Kidney epithelial cell (primary cell): Measurements from ENCODE around the gene SH3BP5L. TPM values are rescaled to one million over a fixed set of nuclear protein-coding genes. Genes with fewer than 3 reads are reported as not detected.

Source experiments
- DNase-seq: peaks from one replicate; pipeline ENCODE4 v3.0.0-alpha.2; 2010; ENCODE audit warnings: low read depth
- H3K27me3 ChIP-seq: 2 replicates; pipeline ENCODE4 v1.6.0; 2011; ENCODE audit warnings: low read length; ENCODE audit not compliant: control insufficient read depth, insufficient read depth
- H3K36me3 ChIP-seq: 2 replicates; pipeline ENCODE4 v1.5.1; 2011; ENCODE audit warnings: low read length; ENCODE audit not compliant: control insufficient read depth, insufficient read depth
- H3K4me3 ChIP-seq: 2 replicates; pipeline ENCODE4 v1.5.1; 2011; ENCODE audit warnings: low read depth, mild to moderate bottlenecking, control low read depth, low read length
- total RNA-seq: library from RNA; depleted of rRNA; stranded (reverse); fragments of >200 nt; gene quantifications from 2 replicates; pipeline ENCODE4 v1.2.3, GENCODE V29; 2015
- TF ChIP-seq, protein P1 (sequence below): IDR thresholded peaks from 2 replicates; pipeline ENCODE4 v1.5.1; 2011; ENCODE audit warnings: mild to moderate bottlenecking, moderate library complexity, low read length, control low read depth, inconsistent platforms; ENCODE audit not compliant: insufficient read depth, poor library complexity, severe bottlenecking

The SH3BP5L gene
- total RNA-seq, 1 donor from 2014 or later, result 36.1 TPM

DNA sequence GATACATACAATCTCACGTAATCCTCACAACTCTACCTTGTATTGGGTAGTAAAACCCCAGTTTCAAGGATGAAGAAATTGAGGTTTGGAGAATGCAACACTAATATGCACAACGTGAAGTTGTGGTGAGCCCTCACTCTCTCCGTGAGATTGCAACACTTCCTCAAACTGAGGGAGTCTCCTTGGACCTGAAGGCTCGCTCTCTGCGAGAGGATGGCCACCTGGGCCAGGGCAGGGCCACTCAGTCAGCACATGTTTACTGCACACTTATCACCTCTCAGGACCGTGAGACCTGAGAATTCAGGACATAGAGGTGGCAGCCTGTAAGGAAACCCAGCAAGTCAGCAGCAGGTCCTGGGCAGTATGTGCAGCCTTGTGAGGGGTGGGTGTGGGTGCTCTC is 8.7 kb downstream of the SH3BP5L start:
- no peak for DNase-seq
- TF ChIP-seq, protein P1, sequence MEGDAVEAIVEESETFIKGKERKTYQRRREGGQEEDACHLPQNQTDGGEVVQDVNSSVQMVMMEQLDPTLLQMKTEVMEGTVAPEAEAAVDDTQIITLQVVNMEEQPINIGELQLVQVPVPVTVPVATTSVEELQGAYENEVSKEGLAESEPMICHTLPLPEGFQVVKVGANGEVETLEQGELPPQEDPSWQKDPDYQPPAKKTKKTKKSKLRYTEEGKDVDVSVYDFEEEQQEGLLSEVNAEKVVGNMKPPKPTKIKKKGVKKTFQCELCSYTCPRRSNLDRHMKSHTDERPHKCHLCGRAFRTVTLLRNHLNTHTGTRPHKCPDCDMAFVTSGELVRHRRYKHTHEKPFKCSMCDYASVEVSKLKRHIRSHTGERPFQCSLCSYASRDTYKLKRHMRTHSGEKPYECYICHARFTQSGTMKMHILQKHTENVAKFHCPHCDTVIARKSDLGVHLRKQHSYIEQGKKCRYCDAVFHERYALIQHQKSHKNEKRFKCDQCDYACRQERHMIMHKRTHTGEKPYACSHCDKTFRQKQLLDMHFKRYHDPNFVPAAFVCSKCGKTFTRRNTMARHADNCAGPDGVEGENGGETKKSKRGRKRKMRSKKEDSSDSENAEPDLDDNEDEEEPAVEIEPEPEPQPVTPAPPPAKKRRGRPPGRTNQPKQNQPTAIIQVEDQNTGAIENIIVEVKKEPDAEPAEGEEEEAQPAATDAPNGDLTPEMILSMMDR, result no peak
- H3K27me3 ChIP-seq, result no peaks in the 10 kb centered on the region
- H3K4me3 ChIP-seq, result no peak overlapping the region
- no peaks in the 10 kb centered on the region for H3K36me3 ChIP-seq

DNA sequence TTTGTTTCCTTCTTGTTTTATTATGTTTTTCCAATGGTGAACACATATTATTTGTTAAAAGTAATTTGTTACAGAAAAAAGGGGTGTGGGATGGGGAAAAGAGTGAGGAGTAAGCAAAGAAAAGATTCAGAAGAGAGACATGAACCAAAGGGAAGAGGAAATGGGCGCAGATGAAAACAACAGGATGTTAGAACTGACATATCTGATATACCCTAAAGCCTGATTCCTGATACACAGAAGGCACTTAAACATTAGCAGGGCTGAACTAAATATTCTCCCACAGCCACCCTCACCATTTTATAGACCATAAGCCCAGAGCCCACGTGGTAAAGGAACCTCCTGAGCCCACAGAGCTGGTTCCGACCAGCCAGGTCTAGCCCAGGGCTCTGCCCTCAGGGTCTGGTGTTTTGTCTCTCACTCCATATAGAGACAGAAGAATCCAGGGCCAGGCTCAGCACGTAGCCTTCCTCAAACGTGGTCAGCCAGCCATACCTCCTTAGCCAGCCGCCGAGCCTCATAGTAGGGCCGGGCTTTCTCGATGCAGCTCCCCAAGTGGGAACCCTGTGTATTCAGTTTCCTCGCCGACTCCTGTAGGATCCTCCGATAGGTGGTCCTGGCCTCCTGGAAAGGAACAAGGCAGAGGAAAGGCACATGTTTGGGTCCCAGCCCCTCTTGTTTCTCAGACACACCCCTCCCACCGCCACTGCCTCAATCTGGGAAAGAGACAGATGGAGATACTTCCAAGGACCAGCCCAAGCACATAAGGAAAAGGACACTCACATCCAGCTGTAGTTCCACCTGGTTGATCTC is 9.5 kb downstream of the SH3BP5L start:
- Histone ChIP-seq H3K27me3 (no peaks in the 10 kb centered on the region), H3K36me3 (no peaks in the 10 kb centered on the region), H3K4me3 (no peak overlapping the region)
- TF ChIP-seq, protein P1, result no peak
- DNase-seq, result no peak

DNA sequence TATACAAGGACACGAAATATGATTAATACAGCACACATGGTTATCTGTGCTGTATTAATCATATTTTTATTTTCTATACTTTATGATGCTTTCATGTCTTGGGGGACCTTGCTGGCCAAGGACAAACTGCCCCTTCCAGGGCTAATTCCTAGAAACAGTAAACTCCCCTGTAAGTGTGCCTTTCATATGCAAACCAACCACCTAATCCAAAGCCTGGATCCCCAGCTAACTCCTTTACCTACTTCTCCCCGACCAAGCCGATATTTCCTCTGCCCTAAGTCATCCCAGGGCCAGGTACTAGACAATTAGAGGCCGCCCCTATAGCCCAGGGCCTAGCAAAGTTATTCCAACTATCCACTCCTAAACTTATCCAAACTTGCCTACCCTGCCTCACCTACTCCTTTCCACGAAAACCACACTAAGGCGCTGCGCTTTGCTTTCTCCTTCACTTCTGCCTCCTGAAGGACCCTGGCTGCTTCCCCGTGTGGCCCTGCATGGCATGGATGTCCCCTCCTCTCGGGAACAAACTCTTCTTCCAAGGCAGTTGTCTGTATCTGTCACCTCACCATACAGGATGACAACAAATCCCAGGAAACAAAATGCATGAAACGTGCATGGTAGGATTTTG is 10.2 kb downstream of the SH3BP5L start:
- no peak overlapping the region for H3K4me3 ChIP-seq
- TF ChIP-seq, protein P1, result no peak
- H3K27me3 ChIP-seq, result no peaks in the 10 kb centered on the region
- DNase-seq, result no peak
- no peaks in the 10 kb centered on the region for H3K36me3 ChIP-seq

DNA sequence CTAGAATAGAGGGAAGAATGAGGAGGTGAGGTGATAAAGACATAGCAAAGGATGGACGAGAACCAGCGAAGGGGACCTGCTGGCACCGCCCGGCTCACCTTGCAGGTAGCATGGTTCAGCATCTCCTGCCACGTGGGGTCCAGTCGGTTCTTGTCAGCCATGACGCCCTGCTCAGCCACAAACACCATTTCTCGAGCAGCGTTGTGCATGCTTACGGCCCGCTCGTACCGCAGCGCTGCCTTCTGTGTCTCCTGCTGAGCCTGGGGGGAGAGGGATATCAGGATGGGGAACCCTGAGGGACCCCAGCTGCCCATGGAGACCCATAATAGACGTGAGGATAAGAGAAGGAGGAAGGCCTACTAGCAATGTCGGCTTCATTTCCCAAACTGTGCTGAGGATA is 11.4 kb downstream of the SH3BP5L start:
- H3K4me3 ChIP-seq, result no peak overlapping the region
- TF ChIP-seq, protein P1, result no peak
- no peaks in the 10 kb centered on the region for H3K27me3 ChIP-seq
- no peak for DNase-seq
- H3K36me3 ChIP-seq, result no peaks in the 10 kb centered on the region

DNA sequence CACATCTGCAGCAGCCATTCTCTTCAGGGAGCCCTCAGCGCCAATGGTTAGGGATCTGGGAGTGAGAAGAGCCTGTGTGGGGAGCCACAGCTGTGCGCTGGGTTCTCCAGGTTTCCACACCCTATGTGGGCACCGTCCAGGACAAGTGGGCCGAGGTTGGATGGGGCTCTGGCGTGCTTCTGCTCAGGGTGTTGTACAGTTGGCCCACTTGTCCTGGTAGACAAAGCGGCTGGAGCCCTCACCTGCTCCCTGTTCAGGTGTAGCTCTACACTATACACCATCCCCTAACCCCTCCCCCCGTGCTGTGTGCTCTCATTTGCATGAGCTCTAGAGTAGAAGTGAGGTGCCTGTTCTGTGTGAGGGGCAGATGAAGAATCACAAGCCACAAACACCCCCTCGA is 12.2 kb downstream of the SH3BP5L start:
- TF ChIP-seq, protein P1, result no peak
- H3K36me3 ChIP-seq, result no peaks in the 10 kb centered on the region

More for the DNA sequence above, 12.2 kb downstream of the SH3BP5L start:
- H3K4me3 ChIP-seq, result no peak overlapping the region
- H3K27me3 ChIP-seq, result no peaks in the 10 kb centered on the region
- no peak for DNase-seq
